Skeletal muscle tissue (tissue), 4 donors: Measurements from ENCODE around the gene POFUT1. TPM values are rescaled to one million over a fixed set of nuclear protein-coding genes. Genes with fewer than 3 reads are reported as not detected.

Experiments
- H3K27ac ChIP-seq: one replicate; pipeline ENCODE4 v1.7.0; 2013; ENCODE audit warnings: mild to moderate bottlenecking, low read depth, low read length, inconsistent platforms
- H3K27me3 ChIP-seq, 3 donors: one replicate each; pipeline ENCODE4 v1.7.0; 2013; ENCODE audit warnings: low read length in 3 of 3; ENCODE audit not compliant: control insufficient read depth in 3 of 3, insufficient read depth in 3 of 3
- H3K36me3 ChIP-seq, 3 donors: one replicate each; pipeline ENCODE4 v1.7.0; 2013; ENCODE audit warnings: low read length in 3 of 3; ENCODE audit not compliant: control insufficient read depth in 3 of 3, insufficient read depth in 3 of 3
- H3K4me1 ChIP-seq, 3 donors: one replicate each; pipeline ENCODE4 v1.7.0; 2013; ENCODE audit warnings: low read length in 3 of 3, mild to moderate bottlenecking in 3 of 3; ENCODE audit not compliant: control insufficient read depth in 3 of 3, insufficient read depth in 3 of 3
- H3K4me3 ChIP-seq, 3 donors: one replicate each; pipeline ENCODE4 v1.7.0; 2013; ENCODE audit warnings: low read length in 3 of 3
- H3K9ac ChIP-seq, 3 donors: one replicate each; pipeline ENCODE4 v1.7.0; 2013; ENCODE audit warnings: low read length in 3 of 3, mild to moderate bottlenecking in 3 of 3, moderate library complexity in 2 of 3, low read depth in 1 of 3
- H3K9me3 ChIP-seq, 3 donors: one replicate each; pipeline ENCODE4 v1.7.0; 2013; ENCODE audit warnings: low read length in 3 of 3; ENCODE audit not compliant: control insufficient read depth in 3 of 3
- total RNA-seq: library from RNA; depleted of rRNA; stranded (reverse); fragments of >200 nt; gene quantifications from one replicate; pipeline ENCODE4 v1.2.3, GENCODE V29; 2014
- donor health status: Osteomylitis.

POFUT1 gene
- total RNA-seq, 1 donor from 2014 or later = 20.4 TPM

GRCh38 chr20:32205843-32206759 is 1.6 kb upstream of the POFUT1 start:
- H3K9me3 ChIP-seq = no peaks in the 10 kb centered on the region
- no peaks in the 10 kb centered on the region for H3K27me3 ChIP-seq
- peaks cover 73 to 92% (median 83%) of the 10 kb centered on the region in 3 donors for H3K4me1 ChIP-seq
- H3K9ac ChIP-seq = peak overlapping the region; percentile 90 to 99 (median 98)
- H3K27ac ChIP-seq = peak overlapping the region; percentile 90
- H3K36me3 ChIP-seq = peaks cover 9 to 23% (median 20%) of the 10 kb centered on the region in 3 donors
- peak overlapping the region; percentile 90 to 96 (median 94) for H3K4me3 ChIP-seq

GRCh38 chr20:32206760-32207625 is 687 bp upstream of the POFUT1 start:
- peak overlapping the region; percentile 90 to 96 (median 94) for H3K4me3 ChIP-seq
- H3K9me3 ChIP-seq = no peaks in the 10 kb centered on the region
- H3K9ac ChIP-seq = peak overlapping the region; percentile 90 to 99 (median 98)
- peak overlapping the region; percentile 90 for H3K27ac ChIP-seq
- peaks cover 71 to 92% (median 83%) of the 10 kb centered on the region in 3 donors for H3K4me1 ChIP-seq
- peaks cover 5 to 16% (median 15%) of the 10 kb centered on the region in 3 donors for H3K36me3 ChIP-seq
- H3K27me3 ChIP-seq = no peaks in the 10 kb centered on the region

GRCh38 chr20:32208499-32209154 is 947 bp downstream of the POFUT1 start:
- Histone ChIP-seq H3K27ac (peak overlapping the region; percentile 78), H3K9me3 (no peaks in the 10 kb centered on the region), H3K36me3 (peaks cover 5 to 14% (median 12%) of the 10 kb centered on the region in 3 donors), H3K9ac (peak overlapping the region; percentile 90 to 98 (median 94)), H3K27me3 (no peaks in the 10 kb centered on the region), H3K4me3 (peak overlapping the region; percentile 94 to 99 (median 96)), H3K4me1 (peaks cover 55 to 81% (median 67%) of the 10 kb centered on the region in 3 donors)

- Histone ChIP-seq H3K4me1 (peaks cover 41 to 67% (median 53%) of the 10 kb centered on the region in 3 donors), H3K27ac (no peak overlapping the region), H3K36me3 (peaks cover 7 to 17% (median 11%) of the 10 kb centered on the region in 3 donors), H3K27me3 (no peaks in the 10 kb centered on the region), H3K9ac (peak overlapping the region in 2 of 3 donors; percentile 40 to 43), H3K9me3 (no peaks in the 10 kb centered on the region), H3K4me3 (no peak overlapping the region)
Observed at GRCh38 chr20:32209850-32210605, 2.3 kb downstream of the POFUT1 start.

- no peaks in the 10 kb centered on the region for H3K27me3 ChIP-seq
- peaks cover 19 to 41% (median 24%) of the 10 kb centered on the region in 3 donors for H3K4me1 ChIP-seq
- no peaks in the 10 kb centered on the region for H3K9me3 ChIP-seq
- no peak overlapping the region for H3K9ac ChIP-seq
- H3K4me3 ChIP-seq = no peak overlapping the region
- H3K27ac ChIP-seq = no peak overlapping the region
- peaks cover 29 to 48% (median 36%) of the 10 kb centered on the region in 3 donors for H3K36me3 ChIP-seq
Observed at GRCh38 chr20:32213870-32214269, 6.2 kb downstream of the POFUT1 start.

- H3K4me3 ChIP-seq = no peak overlapping the region
- no peak overlapping the region for H3K27ac ChIP-seq
- no peaks in the 10 kb centered on the region for H3K9me3 ChIP-seq
- no peak overlapping the region for H3K9ac ChIP-seq
- no peaks in the 10 kb centered on the region for H3K27me3 ChIP-seq
- peaks cover 33 to 48% (median 42%) of the 10 kb centered on the region in 3 donors for H3K36me3 ChIP-seq
- H3K4me1 ChIP-seq = peaks cover 8 to 29% (median 12%) of the 10 kb centered on the region in 3 donors
Observed at GRCh38 chr20:32215147-32215546, 7.5 kb downstream of the POFUT1 start.

GRCh38 chr20:32215729-32216128 is 8.0 kb downstream of the POFUT1 start:
- Histone ChIP-seq H3K27ac (no peak overlapping the region), H3K4me1 (peaks cover 4 to 23% (median 8%) of the 10 kb centered on the region in 3 donors), H3K36me3 (peaks cover 33 to 48% (median 40%) of the 10 kb centered on the region in 3 donors), H3K4me3 (no peak overlapping the region), H3K27me3 (no peaks in the 10 kb centered on the region), H3K9ac (no peak overlapping the region), H3K9me3 (no peaks in the 10 kb centered on the region)

GRCh38 chr20:32216179-32217142 is 8.8 kb downstream of the POFUT1 start:
- no peak overlapping the region for H3K27ac ChIP-seq
- no peak overlapping the region for H3K4me3 ChIP-seq
- H3K9me3 ChIP-seq = no peaks in the 10 kb centered on the region
- no peaks in the 10 kb centered on the region for H3K27me3 ChIP-seq
- peaks cover 4 to 15% (median 6%) of the 10 kb centered on the region in 3 donors for H3K4me1 ChIP-seq
- no peak overlapping the region for H3K9ac ChIP-seq
- H3K36me3 ChIP-seq = peaks cover 35 to 48% (median 45%) of the 10 kb centered on the region in 3 donors
